ENCODE measurements around the gene OMA1.

GRCh38 chr1:58585166-58585565 is 38.6 kb upstream of the OMA1 start:
- TF ChIP-seq CTCF (IDR thresholded peaks at IDR 0.05; ENCODE audit: poor library complexity, severe bottlenecking) (no peak), POLR2AphosphoS5 (IDR thresholded peaks at IDR 0.05) (no peak), TAF1 (IDR thresholded peaks at IDR 0.05; ENCODE audit: low read depth) (no peak), MXI1 (conservative IDR thresholded peaks at IDR 0.05; ENCODE audit: poor library complexity, severe bottlenecking) (no peak), EZH2 (IDR thresholded peaks at IDR 0.05; ENCODE audit: borderline replicate concordance, insufficient read depth, low read length, poor library complexity, severe bottlenecking) (no peak), RAD21 (conservative IDR thresholded peaks at IDR 0.05) (no peak), EP300 (conservative IDR thresholded peaks at IDR 0.05; ENCODE audit: poor library complexity, severe bottlenecking) (no peak)
- TF ChIP-seq, protein P1, sequence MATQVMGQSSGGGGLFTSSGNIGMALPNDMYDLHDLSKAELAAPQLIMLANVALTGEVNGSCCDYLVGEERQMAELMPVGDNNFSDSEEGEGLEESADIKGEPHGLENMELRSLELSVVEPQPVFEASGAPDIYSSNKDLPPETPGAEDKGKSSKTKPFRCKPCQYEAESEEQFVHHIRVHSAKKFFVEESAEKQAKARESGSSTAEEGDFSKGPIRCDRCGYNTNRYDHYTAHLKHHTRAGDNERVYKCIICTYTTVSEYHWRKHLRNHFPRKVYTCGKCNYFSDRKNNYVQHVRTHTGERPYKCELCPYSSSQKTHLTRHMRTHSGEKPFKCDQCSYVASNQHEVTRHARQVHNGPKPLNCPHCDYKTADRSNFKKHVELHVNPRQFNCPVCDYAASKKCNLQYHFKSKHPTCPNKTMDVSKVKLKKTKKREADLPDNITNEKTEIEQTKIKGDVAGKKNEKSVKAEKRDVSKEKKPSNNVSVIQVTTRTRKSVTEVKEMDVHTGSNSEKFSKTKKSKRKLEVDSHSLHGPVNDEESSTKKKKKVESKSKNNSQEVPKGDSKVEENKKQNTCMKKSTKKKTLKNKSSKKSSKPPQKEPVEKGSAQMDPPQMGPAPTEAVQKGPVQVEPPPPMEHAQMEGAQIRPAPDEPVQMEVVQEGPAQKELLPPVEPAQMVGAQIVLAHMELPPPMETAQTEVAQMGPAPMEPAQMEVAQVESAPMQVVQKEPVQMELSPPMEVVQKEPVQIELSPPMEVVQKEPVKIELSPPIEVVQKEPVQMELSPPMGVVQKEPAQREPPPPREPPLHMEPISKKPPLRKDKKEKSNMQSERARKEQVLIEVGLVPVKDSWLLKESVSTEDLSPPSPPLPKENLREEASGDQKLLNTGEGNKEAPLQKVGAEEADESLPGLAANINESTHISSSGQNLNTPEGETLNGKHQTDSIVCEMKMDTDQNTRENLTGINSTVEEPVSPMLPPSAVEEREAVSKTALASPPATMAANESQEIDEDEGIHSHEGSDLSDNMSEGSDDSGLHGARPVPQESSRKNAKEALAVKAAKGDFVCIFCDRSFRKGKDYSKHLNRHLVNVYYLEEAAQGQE (IDR thresholded peaks at IDR 0.05; ENCODE audit: borderline replicate concordance): no peak

Measured in neural cell (in vitro differentiated cells).